Stimulated activated CD8-positive, alpha-beta memory T cell treated with anti-CD3 and anti-CD28 coated beads, Interleukin-4, amount 100 ng/mL, for 48 hours (primary cell): ENCODE data around the gene STIM1.

Source experiments
- DNase-seq: peaks from one replicate; pipeline ENCODE4 v3.0.0-alpha.2; 2020

Gene STIM1

GRCh38 chr11:3831378-3832239 is 23.9 kb upstream of the STIM1 start:
- no peak for DNase-seq

GRCh38 chr11:3832816-3833215 is 22.6 kb upstream of the STIM1 start:
- no peak for DNase-seq

- DNase-seq = no peak
These were observed 22.0 kb upstream of the STIM1 start for GRCh38 chr11:3833449-3833848.

GRCh38 chr11:3834349-3834663 is 21.2 kb upstream of the STIM1 start:
- no peak for DNase-seq

GRCh38 chr11:3834664-3835461 is 20.6 kb upstream of the STIM1 start:
- DNase-seq = no peak

- DNase-seq = no peak
These were observed 19.7 kb upstream of the STIM1 start for GRCh38 chr11:3835751-3836150.

- DNase-seq = peak; percentile 66
These were observed 18.6 kb upstream of the STIM1 start for GRCh38 chr11:3836903-3837302.

- no peak for DNase-seq
These were observed 17.7 kb upstream of the STIM1 start for GRCh38 chr11:3837793-3838192.

GRCh38 chr11:3838504-3838903 is 17.0 kb upstream of the STIM1 start:
- DNase-seq = no peak

GRCh38 chr11:3840004-3840869 is 15.2 kb upstream of the STIM1 start:
- peak; percentile 57 for DNase-seq

- DNase-seq = peak; percentile 93
These were observed 14.5 kb upstream of the STIM1 start, which contains the start of gene RHOG for GRCh38 chr11:3840870-3841425. RHOG (minus strand) TSS chr11:3840959; CDS start chr11:3828138, 12,821 bp downstream.

GRCh38 chr11:3841426-3842350 is 13.8 kb upstream of the STIM1 start:
- DNase-seq = no peak

GRCh38 chr11:3843326-3843725 is 12.1 kb upstream of the STIM1 start:
- DNase-seq = no peak

GRCh38 chr11:3845246-3845645 is 10.2 kb upstream of the STIM1 start:
- DNase-seq = no peak

- no peak for DNase-seq
These were observed 9.8 kb upstream of the STIM1 start for GRCh38 chr11:3845670-3846069.

GRCh38 chr11:3849297-3849874 is 6.1 kb upstream of the STIM1 start:
- no peak for DNase-seq

- no peak for DNase-seq
These were observed 2.0 kb upstream of the STIM1 start for GRCh38 chr11:3853545-3853842.

GRCh38 chr11:3853899-3854659 is 1.4 kb upstream of the STIM1 start:
- DNase-seq = peak; percentile 76

GRCh38 chr11:3854660-3854976 is 846 bp upstream of the STIM1 start:
- DNase-seq = no peak

- peak; percentile 71 for DNase-seq
These were observed 486 bp downstream of the STIM1 start for GRCh38 chr11:3855808-3856491.
